HCT116 (cell line): ENCODE results near the gene WDFY2. TPM values are rescaled to one million over a fixed set of nuclear protein-coding genes. Genes with fewer than 3 reads are reported as not detected.

ENCODE experiments used
- ATAC-seq: fragments of 200-7000 bp; cut with Tn5 transposase; 2 replicates; pipeline ENCODE4 v1.9.1; 2020; ENCODE audit warnings: mild to moderate bottlenecking, moderate library complexity
- BruUV-seq: library from RNA; stranded (reverse); fragments of 400-500 nt; replicated peaks from 2 replicates; lab custom pipeline; 2021; lab: Mats Ljungman, UMichigan
- CTCF ChIA-PET: fragments of 300-600 bp; sonication (Branson Sonifier 250); formaldehyde crosslinking; loops from one replicate; lab custom pipeline; 2021; ENCODE audit warnings: antibody characterized with exemption; lab: Charles Lee
- POLR2A ChIA-PET: fragments of 300-600, 350-600 bp; sonication (Branson Sonifier 250); formaldehyde crosslinking; loops from one replicate; lab custom pipeline; 2021; ENCODE audit warnings: antibody characterized with exemption; lab: Charles Lee
- RAD21 ChIA-PET, 2 experiments: fragments of 300-600 bp; sonication (Branson Sonifier 250); formaldehyde crosslinking; loops; one replicate each; lab custom pipeline; 2023; ENCODE audit warnings: low total read pairs in 2 of 2; ENCODE audit not compliant: uncharacterized antibody in 2 of 2, unreplicated experiment in 2 of 2, low non-redundant PET in 1 of 2; lab: Charles Lee
- DNase-seq: peaks from one replicate; pipeline ENCODE4 v3.0.0-alpha.2; 2010; ENCODE audit warnings: low read depth, low spot score
- H2AFZ ChIP-seq: fragments of 200-600 bp; shearing (Covaris generic), sonication (generic); 2 replicates; pipeline ENCODE4 v1.6.1; 2017; ENCODE audit warnings: low read depth, mixed run types, mixed read lengths, antibody characterized with exemption, low read length; ENCODE audit not compliant: poor library complexity, severe bottlenecking
- H3K27ac ChIP-seq: 2 replicates; pipeline ENCODE4 v1.5.1; 2012; ENCODE audit warnings: low read depth, low read length
- H3K27me3 ChIP-seq: fragments of 200-600 bp; sonication (generic); 2 replicates; pipeline ENCODE4 v1.6.1; 2016; ENCODE audit warnings: mixed run types, low read length, mixed read lengths; ENCODE audit not compliant: insufficient read depth
- H3K36me3 ChIP-seq, 2 experiments: fragments of 200-500 bp in 1 of 2; fragments of 200-600 bp in 1 of 2; sonication (Bioruptor generic) in 1 of 2; sonication (generic) in 1 of 2; 2 replicates each; pipeline versions ENCODE4 v1.5.1 to v1.6.1; 2014 to 2016; ENCODE audit warnings: low read length in 2 of 2, inconsistent platforms in 1 of 2, mixed read lengths in 1 of 2, mixed run types in 1 of 2; ENCODE audit not compliant: insufficient read depth in 2 of 2, control insufficient read depth in 1 of 2
- H3K4me1 ChIP-seq, 2 experiments: fragments of 200-600 bp in 1 of 2; sonication (generic) in 1 of 2; 2 replicates each; pipeline versions ENCODE4 v1.5.1 to v1.6.1; 2012 to 2017; ENCODE audit warnings: low read length in 2 of 2, inconsistent platforms in 1 of 2, mild to moderate bottlenecking in 1 of 2, mixed read lengths in 1 of 2, mixed run types in 1 of 2, moderate library complexity in 1 of 2; ENCODE audit not compliant: insufficient read depth in 2 of 2, control insufficient read depth in 1 of 2
- H3K4me2 ChIP-seq: fragments of 200-600 bp; sonication (generic); 2 replicates; pipeline ENCODE4 v1.6.1; 2017; ENCODE audit warnings: mixed run types, low read length, mixed read lengths
- H3K4me3 ChIP-seq, 2 experiments: fragments of 200-600 bp in 1 of 2; sonication (generic) in 1 of 2; replicated peaks in 1 of 2; 2 replicates each; pipeline ENCODE4 v1.5.1; 2011 to 2016; ENCODE audit warnings: low read length in 2 of 2, control low read depth in 1 of 2, low read depth in 1 of 2, mild to moderate bottlenecking in 1 of 2, mixed read lengths in 1 of 2, mixed run types in 1 of 2
- H3K79me2 ChIP-seq: fragments of 200-600 bp; sonication (generic); 2 replicates; pipeline ENCODE4 v1.6.1; 2017; ENCODE audit warnings: mild to moderate bottlenecking, mixed run types, low read length, moderate library complexity, mixed read lengths; ENCODE audit not compliant: insufficient read depth
- H3K9ac ChIP-seq: fragments of 200-600 bp; sonication (generic); 2 replicates; pipeline ENCODE4 v1.6.1; 2016; ENCODE audit warnings: low read length, mixed read lengths
- H3K9me2 ChIP-seq: fragments of 200-600 bp; sonication (generic), shearing (Covaris generic); 2 replicates; pipeline ENCODE4 v1.6.1; 2017; ENCODE audit warnings: mixed run types, mild to moderate bottlenecking, moderate library complexity; ENCODE audit not compliant: insufficient read depth
- H3K9me3 ChIP-seq, 2 experiments: fragments of 200-500 bp in 1 of 2; fragments of 200-600 bp in 1 of 2; sonication (Bioruptor generic) in 1 of 2; sonication (generic) in 1 of 2; 2 replicates each; pipeline ENCODE4 v1.6.1; 2014 to 2017; ENCODE audit warnings: low read length in 2 of 2, mixed read lengths in 2 of 2, inconsistent platforms in 1 of 2, low read depth in 1 of 2, mild to moderate bottlenecking in 1 of 2, mixed run types in 1 of 2, moderate library complexity in 1 of 2; ENCODE audit not compliant: control insufficient read depth in 1 of 2, insufficient read depth in 1 of 2
- H4K20me1 ChIP-seq: fragments of 200-600 bp; sonication (generic), shearing (Covaris generic); 2 replicates; pipeline ENCODE4 v1.6.1; 2017; ENCODE audit warnings: mixed run types, mild to moderate bottlenecking, moderate library complexity; ENCODE audit not compliant: insufficient read depth
- CBX3 ChIP-seq: IDR thresholded peaks from 2 replicates; pipeline ENCODE4 v1.6.1; 2012; ENCODE audit warnings: low read depth
- CEBPB ChIP-seq: IDR thresholded peaks from 2 replicates; pipeline ENCODE4 v1.6.1; 2012; ENCODE audit warnings: low read depth
- CTCF ChIP-seq, 3 experiments: fragments of 200-600 bp in 1 of 3; sonication (generic) in 1 of 3; IDR thresholded peaks in 2 of 3; conservative IDR thresholded peaks in 1 of 3; 2 replicates each; pipeline ENCODE4 v1.5.1; 2012 to 2017; ENCODE audit warnings: low read depth in 2 of 3, low read length in 2 of 3, antibody characterized with exemption in 1 of 3, borderline replicate concordance in 1 of 3, control low read depth in 1 of 3, mild to moderate bottlenecking in 1 of 3, mixed read lengths in 1 of 3, mixed run types in 1 of 3, moderate library complexity in 1 of 3; ENCODE audit not compliant: insufficient read depth in 1 of 3
- EGR1 ChIP-seq: IDR thresholded peaks from 2 replicates; pipeline ENCODE4 v1.6.1; 2012; ENCODE audit warnings: low read depth
- EZH2 ChIP-seq: fragments of 200-600 bp; sonication (generic); IDR thresholded peaks from 2 replicates; pipeline ENCODE4 v1.6.1; 2017; ENCODE audit warnings: antibody characterized with exemption, mixed run types
- POLR2A ChIP-seq: IDR thresholded peaks from 2 replicates; pipeline ENCODE4 v1.7.0; 2011; ENCODE audit warnings: borderline replicate concordance; ENCODE audit not compliant: insufficient read depth, insufficient read length; ENCODE audit errors: extremely low read depth
- REST ChIP-seq: IDR thresholded peaks from 2 replicates; pipeline ENCODE4 v1.6.1; 2012; ENCODE audit warnings: low read depth
- SIN3A ChIP-seq: IDR thresholded peaks from 2 replicates; pipeline ENCODE4 v1.6.1; 2012; ENCODE audit warnings: low read depth
- TCF7L2 ChIP-seq: IDR thresholded peaks from 2 replicates; pipeline ENCODE4 v1.7.0; 2011; ENCODE audit warnings: borderline replicate concordance, inconsistent platforms; ENCODE audit not compliant: insufficient read depth, insufficient read length; ENCODE audit errors: extremely low read depth
- YY1 ChIP-seq: IDR thresholded peaks from 2 replicates; pipeline ENCODE4 v1.6.1; 2011; ENCODE audit warnings: low read length, low read depth, moderate library complexity, mild to moderate bottlenecking; ENCODE audit not compliant: insufficient replicate concordance; ENCODE audit errors: extremely low read depth
- intact Hi-C: fragments of 100-400 bp; cut with micrococcal nuclease; formaldehyde crosslinking; loops from 2 replicates; pipeline ENCODE4 v1.10.0; 2022
- total RNA-seq: library from RNA; stranded (reverse); gene quantifications from one replicate; pipeline ENCODE4 v1.2.1, GENCODE V29; 2021; ENCODE audit not compliant: unreplicated experiment
- TF ChIP-seq, protein P1 (sequence below): IDR thresholded peaks from 2 replicates; pipeline ENCODE4 v1.6.1; 2012

Gene WDFY2
- total RNA-seq, 1 experiment from 2014 or later: 6.1 TPM

GRCh38 chr13:51797664-51798488 is 213.6 kb downstream of the WDFY2 start:
- peaks cover 25 to 30% of the 10 kb centered on the region in 2 experiments for H3K4me1 ChIP-seq
- intact Hi-C loops: loop anchor here (1.0 to 5.0 kb wide), 6 partner anchors 216 to 673 kb away; partner anchors contain the start of genes FAM124A and WDFY2
- RAD21 ChIA-PET: interaction anchor here (0.7 to 2.1 kb wide), 12 partner anchors 207 to 673 kb away, joined by 3 to 17 read pairs (median 4); partner anchors contain the start of gene INTS6 (in 1 of the 2)
- H3K27ac ChIP-seq: no peak overlapping the region
- no peaks in the 10 kb centered on the region for H3K79me2 ChIP-seq
- no peak overlapping the region for H3K9ac ChIP-seq
- no peaks in the 10 kb centered on the region for H3K36me3 ChIP-seq
- peak in 2 of 3 experiments; percentile 64 to 70; a peak in 4 of 6 replicates for TF ChIP-seq CTCF (IDR thresholded peaks at IDR 0.05 in 2 of 3, conservative IDR thresholded peaks at IDR 0.05 in 1 of 3; ENCODE audit: borderline replicate concordance in 1 of 3, insufficient read depth in 1 of 3, low read depth in 2 of 3, low read length in 2 of 3)
- TF ChIP-seq POLR2A: no peak
- no peaks in the 10 kb centered on the region for H3K9me3 ChIP-seq
- CTCF ChIA-PET: interaction anchor here (0.6 to 5.4 kb wide), 28 partner anchors 9 to 686 kb away, joined by 3 to 90 read pairs (median 5); partner anchors contain the start of gene INTS6
- H3K9me2 ChIP-seq: no peaks in the 10 kb centered on the region
- peak overlapping the region; percentile 20; the same call in 1 of the 2 replicates for H3K4me2 ChIP-seq
- H3K4me3 ChIP-seq: no peak overlapping the region
- BruUV-seq: no TSS peak
- POLR2A ChIA-PET: interaction anchor here (0.6 to 1.9 kb wide), 4 partner anchors 345 to 672 kb away, joined by 3 to 14 read pairs (median 6); partner anchors contain the start of gene INTS6
- H3K27me3 ChIP-seq: no peaks in the 10 kb centered on the region
- H2AFZ ChIP-seq: no peak overlapping the region
- ATAC-seq (peak; percentile 81), DNase-seq (peak; percentile 66)
- no peaks in the 10 kb centered on the region for H4K20me1 ChIP-seq

DNA sequence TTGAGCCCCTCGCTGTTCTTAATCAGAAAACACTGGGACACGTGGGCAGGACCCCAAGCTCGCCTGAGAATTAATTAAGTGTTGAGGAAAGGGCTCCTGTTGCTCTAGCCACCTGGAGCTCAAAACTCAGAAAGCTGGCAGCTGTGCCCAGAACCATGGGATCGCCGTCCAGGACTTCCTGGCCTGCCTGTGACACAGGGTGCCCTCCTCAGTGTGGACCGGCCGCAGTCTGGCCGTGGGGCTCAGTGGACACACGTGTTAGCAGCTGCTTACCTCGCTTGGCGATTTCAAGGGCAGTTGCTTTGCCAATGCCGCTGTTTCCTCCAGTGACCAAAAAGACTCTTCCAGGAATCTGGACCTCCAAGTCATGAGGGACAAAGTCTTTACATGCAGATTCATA is 215.0 kb downstream of the WDFY2 start:
- intact Hi-C loops: loop anchor here (5.0 kb wide), 2 partner anchors 217 to 577 kb away; partner anchors contain the start of genes FAM124A and WDFY2
- H3K9me3 ChIP-seq: no peaks in the 10 kb centered on the region
- H3K27ac ChIP-seq: no peak overlapping the region
- ChIA-PET CTCF (interaction anchor here (1.1 to 5.4 kb wide), 5 partner anchors 366 to 674 kb away, joined by 3 to 90 read pairs (median 41); no protein-coding TSS in a partner anchor), POLR2A (no interaction called here), RAD21 (interaction anchor here in 1 of 2 experiments (1.9 kb wide), 1 partner anchor 513 kb away, joined by 8 read pairs; no protein-coding TSS in a partner anchor)
- no TSS peak for BruUV-seq
- no peak overlapping the region for H2AFZ ChIP-seq
- H3K36me3 ChIP-seq: no peaks in the 10 kb centered on the region
- H3K4me2 ChIP-seq: no peak overlapping the region
- no peaks in the 10 kb centered on the region for H3K27me3 ChIP-seq
- no peak overlapping the region for H3K9ac ChIP-seq
- no peak overlapping the region for H3K4me3 ChIP-seq
- ATAC-seq: no peak
- H3K9me2 ChIP-seq: no peaks in the 10 kb centered on the region
- peaks cover 22 to 29% of the 10 kb centered on the region in 2 experiments for H3K4me1 ChIP-seq
- H4K20me1 ChIP-seq: no peaks in the 10 kb centered on the region
- no peak for DNase-seq
- H3K79me2 ChIP-seq: no peaks in the 10 kb centered on the region
- no peak for TF ChIP-seq TCF7L2
- no peak for TF ChIP-seq SIN3A
- no peak for TF ChIP-seq CEBPB
- TF ChIP-seq YY1: no peak
- TF ChIP-seq EGR1: no peak
- TF ChIP-seq EZH2: no peak
- no peak for TF ChIP-seq REST
- no peak for TF ChIP-seq CBX3
- no peak for TF ChIP-seq POLR2A
- TF ChIP-seq, protein P1, sequence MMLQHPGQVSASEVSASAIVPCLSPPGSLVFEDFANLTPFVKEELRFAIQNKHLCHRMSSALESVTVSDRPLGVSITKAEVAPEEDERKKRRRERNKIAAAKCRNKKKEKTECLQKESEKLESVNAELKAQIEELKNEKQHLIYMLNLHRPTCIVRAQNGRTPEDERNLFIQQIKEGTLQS: no peak
